GM21723 (cell line): ENCODE measurements around the gene EFR3B.
A peak's percentile ranks its signal among the peaks of the same experiment; 100 is the strongest.
"Not testable (repeated sequence)": the region's sequence is repeated elsewhere in the genome, so short reads cannot be mapped to it uniquely, and the experiment has no call there.

Experiments
- ATAC-seq: cut with Tn5 transposase; IDR thresholded peaks from one replicate; pipeline ENCODE4 v1.9.1; 2021; ENCODE audit warnings: mild to moderate bottlenecking, moderate library complexity; ENCODE audit not compliant: unreplicated experiment

EFR3B gene

DNA sequence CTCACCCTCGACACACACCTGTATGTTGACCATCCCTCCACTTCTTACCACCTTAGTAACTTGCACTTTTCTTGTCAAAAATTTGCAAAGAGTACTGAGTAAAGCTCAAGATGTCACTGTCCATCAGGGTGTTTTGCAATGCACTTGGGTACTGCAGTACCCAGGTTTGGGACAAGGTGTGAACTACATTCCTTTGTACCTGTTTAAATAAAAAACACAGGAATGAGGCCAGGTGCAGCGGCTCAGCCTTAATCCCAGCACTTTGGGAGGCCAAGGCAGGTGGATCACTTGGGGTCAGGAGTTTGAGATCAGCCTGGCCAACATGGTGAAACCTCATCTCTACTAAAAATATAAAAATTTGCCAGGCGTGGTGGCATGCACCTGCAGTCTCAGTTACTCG, 98.7 kb downstream of the EFR3B start:
- ATAC-seq, result not testable (repeated sequence)

DNA sequence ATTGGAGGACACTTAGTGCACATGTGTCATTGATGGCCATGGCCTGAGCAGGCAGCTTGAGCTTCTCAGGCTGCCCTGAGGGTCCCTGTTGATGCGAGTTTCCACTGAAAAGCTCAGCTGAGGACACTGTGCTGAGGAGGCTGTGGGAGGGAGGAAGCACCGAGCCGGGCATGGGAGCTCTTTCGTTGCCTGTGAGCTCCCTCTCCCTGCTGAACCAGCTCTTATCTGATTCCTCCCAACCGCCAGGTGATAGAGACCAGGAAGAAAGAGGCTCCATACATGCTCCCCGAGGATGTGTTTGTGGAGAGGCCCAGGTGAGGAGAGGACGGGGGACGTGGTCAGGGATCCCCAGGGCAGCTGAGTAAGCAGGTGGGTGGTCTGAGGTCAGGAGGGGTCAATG, 99.2 kb downstream of the EFR3B start:
- ATAC-seq, result no peak

DNA sequence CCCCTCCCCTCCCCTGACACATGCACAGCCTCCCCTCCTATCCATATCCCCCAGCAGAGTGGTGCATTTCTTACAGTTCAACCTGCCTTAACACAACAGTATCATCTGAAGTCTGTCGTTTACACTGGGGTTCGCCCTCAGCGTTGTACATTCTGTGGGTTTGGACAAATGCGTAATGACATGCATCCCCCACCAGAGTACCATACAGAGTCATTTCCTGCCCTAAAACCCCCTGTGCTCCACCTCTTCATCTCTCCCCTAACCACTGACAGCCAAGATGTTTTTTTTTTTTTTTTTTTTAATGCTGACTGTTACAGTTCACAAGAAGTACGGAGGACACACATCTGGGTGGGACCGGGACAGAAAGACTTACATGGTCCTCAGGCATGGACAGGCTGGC, 103.9 kb downstream of the EFR3B start:
- ATAC-seq, result no peak

DNA sequence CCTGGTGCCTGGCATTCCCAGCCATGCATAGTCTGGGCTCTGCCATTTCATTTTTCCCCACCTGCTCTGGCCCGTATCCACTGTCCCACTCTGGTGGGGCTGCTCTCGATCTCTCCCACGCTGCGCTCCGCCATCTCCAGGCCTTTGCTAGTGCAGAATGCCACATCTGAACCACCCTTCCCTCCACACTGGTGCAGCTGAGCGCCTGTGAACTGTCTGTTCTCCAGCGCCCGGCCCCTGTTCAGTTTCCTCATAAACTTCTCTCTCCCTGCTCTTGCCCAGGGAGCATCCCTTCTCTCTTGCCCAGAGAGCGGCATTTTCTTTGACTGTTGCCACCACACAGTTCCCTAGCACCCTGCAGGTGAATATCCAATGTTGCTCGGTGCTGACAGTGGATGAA, 105.0 kb downstream of the EFR3B start:
- no peak for ATAC-seq

DNA sequence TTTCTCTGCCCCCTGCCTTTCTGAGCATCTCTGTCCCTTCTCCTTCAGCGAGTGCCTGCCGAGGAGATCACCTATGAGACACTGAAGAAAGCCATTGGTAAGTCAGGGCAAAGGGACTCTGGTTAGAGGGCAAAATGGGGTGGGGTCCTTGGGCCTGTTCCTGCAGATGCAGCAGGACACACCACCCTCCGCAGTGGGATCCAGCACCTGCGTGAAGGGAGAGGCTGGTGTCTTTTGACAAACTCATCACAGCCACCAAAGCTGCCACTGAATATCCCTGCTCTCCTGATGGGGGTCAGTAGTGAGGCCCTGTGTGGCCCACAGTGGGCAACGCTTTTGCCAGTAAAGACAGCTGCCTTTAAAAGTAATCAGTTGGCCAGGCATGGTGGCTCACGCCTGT, 107.8 kb downstream of the EFR3B start:
- no peak for ATAC-seq

DNA sequence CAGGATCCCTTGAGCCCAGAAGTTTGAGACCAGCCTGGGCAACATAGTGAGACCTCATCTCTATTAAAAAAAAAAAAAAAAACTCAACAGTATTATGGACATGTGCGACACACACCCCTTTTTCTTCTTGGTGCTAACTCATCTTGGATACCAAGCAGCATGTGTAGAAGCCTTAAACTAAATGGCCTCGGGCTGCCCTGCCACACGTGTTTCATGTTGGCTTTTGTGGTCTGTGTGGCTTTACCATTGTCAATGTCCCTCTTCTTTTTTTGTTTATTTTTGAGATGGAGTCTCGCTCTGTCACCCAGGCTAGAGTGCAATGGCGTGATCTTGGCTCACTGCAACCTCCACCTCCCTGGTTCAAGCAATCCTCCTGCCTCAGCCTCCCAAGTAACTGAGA, 109.1 kb downstream of the EFR3B start:
- not testable (repeated sequence) for ATAC-seq

DNA sequence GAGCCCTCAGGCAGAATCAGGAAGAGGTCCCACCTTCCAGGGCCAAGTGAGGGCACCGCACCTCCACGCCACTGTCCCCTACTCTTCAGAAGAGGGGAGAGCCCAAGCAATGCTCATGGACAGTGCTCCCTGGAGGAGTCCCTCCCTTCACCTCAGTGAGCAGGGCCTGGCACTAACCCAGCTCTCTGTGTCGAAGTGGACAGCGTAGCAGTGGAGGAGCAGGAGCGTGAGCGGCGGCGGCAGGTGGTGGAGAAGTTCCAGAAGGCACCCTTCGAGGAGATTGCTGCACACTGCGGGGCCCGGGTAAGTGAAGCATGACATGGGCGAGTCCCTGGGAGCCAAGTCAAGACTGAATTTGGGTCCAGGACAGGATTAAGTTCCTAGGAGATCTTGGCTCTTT, 109.8 kb downstream of the EFR3B start:
- ATAC-seq, result no peak

DNA sequence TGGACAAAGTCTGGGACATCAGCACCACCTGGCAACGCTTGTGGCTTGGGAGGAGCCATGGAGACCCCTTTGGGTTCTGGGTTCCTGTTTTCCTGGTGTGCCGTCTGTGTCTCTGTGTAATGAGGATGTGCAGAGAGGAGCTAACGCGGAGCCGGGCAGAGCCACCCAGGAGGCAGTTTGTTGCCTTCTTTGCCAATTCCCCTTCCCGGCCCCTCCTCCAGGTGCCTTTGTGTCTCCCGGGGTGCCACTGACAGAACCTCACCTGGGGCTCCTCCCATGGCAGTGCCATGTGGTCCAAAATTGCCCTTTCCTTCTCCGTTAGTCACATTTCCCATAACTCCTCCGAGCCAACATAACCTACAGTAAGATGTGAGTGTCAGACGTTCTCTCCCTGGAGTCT, 113.5 kb downstream of the EFR3B start:
- no peak for ATAC-seq

DNA sequence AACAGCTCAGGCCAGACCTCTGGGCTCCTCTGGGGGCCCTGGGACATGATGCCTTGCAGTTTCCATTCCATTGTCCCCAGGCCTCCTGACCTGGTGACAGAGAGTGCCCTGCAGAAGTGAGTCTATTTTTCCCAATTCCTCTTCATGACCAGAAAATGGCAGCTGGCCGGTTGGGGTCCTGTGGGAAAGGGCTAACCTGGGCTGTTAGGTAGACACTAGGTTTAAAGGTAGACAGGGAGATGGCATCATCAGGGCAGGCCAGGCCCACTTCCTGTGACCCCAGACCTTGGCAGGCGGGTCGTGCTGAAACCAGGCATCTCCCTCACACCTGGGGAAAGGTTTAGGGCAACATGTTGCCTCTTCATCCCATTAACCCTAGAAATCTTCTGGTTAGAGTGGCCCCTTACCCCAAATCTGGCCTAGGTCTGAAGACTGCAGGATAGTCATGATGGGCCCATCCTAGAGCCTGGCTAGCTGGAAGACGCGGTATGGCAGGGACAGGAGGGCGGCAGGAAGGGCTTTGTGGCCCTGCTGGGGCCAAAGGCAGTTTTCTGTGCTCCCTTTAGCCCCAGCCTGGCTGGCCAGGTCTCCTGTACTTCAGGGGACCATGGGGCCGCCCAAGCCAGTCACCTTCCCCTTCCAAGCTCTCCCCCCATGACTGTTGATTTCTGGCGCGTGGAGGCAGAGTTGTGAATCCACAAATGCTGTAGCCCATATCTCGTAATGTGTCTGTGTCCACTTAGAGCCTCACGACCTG, 116.4 kb downstream of the EFR3B start:
- no peak for ATAC-seq

DNA sequence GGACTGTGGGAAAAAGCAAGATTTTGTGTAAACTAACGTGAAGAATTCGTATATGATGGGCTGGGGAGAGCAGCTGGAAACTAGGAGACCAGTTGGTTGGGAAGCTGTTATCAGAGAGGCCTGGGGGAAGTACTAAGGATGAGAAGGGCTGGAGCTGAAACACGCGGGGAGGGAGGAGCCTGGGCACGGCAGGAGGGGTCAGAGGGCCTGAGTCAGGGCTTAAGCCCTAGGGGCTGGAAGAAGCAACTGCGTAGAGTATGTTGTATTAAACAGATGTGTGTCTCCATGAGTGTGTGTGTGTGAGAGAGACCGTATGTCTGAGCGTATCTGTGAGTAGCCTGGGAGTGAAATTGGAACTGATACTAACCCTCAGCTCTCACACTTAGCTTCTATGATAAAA, 118.1 kb downstream of the EFR3B start:
- ATAC-seq, result no peak

DNA sequence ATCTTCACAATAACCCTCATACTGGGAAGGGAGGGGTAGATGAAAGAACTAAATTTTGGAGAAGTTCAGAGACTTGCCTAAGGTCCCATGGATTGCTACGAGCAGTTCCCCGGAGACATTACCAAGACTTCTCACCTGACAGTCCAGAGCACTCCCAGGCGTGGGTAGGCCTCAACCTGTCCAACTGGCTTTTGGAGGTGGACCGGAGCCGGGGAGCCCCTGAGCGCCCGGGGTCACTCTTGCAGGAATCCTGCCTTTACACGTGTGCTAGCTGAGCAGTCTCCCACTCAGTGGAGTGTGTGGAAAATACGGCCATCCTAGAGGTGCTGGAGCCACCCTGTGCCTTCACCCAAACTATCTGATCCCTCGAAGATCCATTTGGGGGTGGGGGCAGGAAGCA, 118.5 kb downstream of the EFR3B start:
- ATAC-seq, result no peak

DNA sequence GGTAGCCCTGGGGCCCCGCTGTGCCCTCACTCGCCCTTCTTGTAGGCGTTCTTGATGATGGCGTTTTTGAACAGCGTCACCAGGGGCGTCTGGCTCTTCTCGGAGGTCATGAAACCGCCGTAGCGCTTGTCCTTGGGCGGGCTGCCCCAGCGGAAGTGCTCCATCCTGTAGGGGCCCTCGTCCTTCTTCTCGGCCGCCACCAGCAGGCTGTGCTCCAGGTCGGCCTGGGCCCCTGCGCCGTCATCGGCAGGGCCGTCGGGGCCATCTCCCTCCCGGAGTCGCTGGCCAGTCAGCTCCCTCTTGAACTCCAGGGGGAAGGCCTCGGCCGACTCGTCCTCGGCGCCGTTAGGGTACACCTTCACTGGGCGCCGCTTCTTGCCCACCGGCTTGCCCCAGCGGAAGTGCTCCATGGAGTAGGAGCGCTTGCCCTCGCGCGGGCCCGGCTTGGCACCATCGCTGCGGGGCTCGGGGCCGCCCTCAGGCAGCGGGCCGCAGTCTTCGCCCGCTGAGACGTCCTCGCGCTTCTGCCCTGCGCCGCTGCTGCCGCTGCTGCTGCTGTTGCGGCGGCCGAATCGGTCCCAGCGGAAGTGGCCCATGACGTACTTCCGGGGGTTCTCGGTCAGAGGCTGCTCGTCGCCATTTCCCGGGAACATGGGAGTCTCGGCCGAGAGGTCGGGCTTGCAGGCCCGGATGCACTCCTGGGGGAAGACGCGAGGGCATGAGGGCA, 119.3 kb downstream of the EFR3B start:
- ATAC-seq, result no peak

DNA sequence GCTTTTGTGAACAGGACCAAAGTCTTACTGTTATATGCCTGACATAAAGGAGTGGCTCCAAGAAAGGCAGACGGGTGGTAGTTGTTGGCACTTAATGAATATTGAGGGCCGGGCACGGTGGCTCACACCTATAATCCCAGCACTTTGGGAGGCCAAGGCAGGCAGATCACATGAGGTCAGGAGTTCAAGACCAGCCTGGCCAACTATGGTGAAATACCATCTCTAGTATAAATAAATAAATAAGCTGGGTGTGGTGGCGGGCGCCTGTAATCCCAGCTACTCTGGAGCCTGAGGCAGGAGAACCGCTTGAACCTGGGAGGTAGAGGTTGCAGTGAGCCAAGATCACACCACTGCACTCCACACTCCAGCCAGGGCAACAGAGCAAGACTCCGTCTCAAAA, 120.2 kb downstream of the EFR3B start:
- ATAC-seq, result not testable (repeated sequence)

DNA sequence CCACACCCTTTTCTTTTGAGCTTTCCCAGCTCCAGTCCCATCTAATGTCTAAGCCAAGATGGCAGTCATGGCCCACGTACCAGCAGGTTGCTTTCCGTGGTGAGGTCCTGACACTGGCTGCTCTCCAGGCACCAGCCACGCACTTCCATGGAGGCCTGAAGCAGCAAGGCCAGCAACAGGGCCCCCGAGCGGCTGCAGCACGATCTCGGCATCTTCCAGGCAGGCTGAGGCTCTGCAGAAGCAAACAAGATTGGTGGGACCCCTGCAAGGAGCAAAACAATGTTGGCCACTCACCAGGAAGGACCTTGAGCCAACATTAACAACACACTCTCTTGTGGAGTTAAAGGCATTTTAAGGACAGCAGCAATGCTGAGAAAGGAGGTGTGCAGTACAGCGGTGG, 122.7 kb downstream of the EFR3B start:
- no peak for ATAC-seq

DNA sequence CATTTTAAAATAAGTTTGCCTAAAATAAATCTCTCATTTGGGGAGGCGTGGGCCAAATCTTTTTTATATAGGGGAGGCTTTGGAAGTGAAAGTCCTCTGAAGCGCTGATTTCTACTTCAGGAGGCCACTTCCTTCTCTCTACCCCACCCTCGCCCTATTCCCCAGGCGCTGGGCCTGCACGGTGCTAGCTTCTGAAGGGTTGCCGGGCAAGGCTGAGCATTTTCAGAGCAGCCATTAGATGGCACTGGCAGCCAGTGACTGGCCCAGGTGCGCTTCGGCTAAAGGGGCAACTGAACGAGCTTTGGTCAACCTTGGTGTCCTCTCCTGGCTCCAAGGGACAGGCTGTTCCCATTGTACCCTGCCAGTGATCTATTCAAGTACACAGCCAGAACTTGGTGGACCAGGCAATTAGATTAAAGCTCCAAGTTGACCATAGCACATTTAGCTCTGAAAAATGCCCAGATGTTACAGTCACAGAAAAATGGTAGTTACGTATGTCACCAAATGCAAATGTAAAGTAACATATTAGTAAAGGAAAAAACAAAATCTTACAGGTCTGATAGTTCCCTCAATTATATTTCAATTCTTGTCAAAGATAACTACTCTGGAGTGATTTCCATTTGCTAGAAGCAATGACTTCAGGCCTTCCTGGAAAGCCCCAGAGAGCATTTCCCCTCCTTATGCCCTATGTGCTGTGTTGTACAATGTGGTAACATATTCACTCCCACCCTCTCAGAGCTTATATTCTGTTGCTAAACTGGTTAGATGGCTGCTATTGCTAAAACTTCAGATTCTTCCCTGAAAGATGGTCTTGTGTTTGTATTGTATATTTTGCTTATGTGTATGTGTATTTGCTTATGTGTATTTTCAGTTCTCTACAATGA, 124.4 kb downstream of the EFR3B start:
- peak; percentile 85 for ATAC-seq

DNA sequence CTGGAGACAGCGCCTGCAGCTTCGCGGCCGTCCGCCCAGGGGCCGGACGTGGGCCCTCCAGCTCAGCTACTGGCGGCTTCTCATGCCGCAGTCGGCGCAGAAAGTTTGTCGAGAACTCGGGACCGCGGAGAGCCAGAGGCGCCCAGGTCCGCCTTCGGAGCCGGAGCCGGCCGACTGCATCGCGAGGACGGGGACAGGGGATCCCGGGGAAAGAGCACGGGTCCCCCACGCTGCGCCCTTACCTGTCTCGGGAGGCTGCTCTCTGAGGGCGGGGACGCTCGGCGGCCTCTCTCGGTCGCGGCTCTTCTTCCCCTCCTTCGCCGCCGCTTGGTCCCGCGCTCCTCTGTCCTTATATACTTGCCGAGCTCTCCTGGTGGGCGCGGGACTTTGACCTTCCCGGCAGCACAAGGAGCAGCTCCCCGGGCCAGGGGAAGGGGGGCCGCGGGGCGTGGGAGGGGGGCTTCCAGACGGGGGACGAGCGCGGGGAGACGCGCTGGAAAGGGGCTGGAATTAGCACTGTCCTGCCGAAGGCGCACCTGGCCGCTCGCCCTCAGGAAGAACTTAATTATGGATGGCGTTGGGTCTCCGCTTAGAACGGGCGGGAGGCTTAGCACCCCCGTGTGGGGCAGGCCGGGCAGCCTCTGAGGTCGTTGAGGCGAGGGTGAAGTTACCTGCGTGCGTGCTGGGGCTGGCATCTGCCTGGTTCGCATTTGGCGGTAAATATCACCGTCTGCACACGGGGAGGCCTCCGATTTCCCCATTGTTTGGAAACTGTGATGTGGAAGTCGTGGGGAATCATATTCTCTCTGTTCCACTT, 126.6 kb downstream of the EFR3B start, which contains the start of gene POMC:
Gene POMC (minus strand): TSS at position 325 of the 817 bp plus-strand sequence. CDS start 3,808 bp downstream, outside the sequence.
- no peak for ATAC-seq

DNA sequence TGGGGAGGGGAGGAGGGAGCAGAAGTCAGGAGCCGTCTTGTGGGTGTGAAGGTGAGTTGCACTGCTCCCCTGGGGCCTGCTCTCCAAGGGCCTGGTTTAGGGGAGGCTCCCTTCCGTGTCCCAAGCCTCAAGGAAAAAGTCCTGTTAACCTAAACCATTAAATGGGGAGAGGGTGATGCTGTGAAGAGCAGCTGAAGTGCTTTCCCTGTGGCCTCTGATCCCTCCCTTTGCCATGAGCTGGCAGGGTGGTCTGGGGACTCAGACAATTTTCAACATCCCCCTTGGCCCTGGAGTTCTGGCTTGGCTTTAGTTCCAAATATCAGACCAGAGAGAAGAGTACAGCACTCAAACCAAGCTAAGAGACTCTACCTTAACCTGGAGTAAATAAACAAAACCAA, 127.2 kb downstream of the EFR3B start:
- no peak for ATAC-seq

DNA sequence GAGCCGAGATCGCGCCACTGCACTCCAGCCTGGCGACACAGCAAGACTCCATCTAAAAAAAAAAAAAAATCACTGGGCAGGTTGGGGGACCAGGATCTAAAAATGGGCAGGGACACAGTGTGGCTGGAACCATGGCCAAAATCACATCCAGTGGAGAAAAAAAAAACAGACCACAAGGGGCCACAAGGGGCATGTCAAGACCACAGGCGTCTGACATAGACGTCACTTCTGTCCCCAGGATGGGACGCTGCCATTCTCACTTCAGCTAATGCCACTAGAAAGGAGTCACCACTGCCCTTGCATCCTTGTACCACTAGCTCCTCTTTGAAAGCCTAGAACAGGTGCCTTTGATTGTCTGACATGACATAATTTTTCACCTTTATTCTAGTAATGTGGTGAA, 129.0 kb downstream of the EFR3B start:
- no peak for ATAC-seq

DNA sequence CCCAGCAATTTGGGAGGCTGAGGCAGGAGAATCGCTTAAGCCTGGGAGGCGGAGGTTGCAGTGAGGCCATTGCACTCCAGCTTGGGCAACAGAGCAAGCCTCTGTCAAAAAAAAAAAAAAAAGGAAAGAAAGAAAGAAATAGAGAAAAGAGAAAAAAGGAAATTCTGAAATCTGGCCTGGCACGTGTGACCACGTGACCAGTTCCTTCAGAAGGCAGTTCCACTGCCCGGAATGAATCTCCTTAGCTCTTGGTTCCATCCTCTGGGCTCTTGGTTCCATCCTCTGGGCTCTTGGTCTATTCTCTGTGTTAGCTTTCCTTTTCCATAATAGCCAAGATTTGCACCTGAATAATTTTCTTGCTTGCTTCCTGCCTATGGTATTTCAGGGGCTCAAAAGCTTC, 131.8 kb downstream of the EFR3B start:
- ATAC-seq, result no peak

DNA sequence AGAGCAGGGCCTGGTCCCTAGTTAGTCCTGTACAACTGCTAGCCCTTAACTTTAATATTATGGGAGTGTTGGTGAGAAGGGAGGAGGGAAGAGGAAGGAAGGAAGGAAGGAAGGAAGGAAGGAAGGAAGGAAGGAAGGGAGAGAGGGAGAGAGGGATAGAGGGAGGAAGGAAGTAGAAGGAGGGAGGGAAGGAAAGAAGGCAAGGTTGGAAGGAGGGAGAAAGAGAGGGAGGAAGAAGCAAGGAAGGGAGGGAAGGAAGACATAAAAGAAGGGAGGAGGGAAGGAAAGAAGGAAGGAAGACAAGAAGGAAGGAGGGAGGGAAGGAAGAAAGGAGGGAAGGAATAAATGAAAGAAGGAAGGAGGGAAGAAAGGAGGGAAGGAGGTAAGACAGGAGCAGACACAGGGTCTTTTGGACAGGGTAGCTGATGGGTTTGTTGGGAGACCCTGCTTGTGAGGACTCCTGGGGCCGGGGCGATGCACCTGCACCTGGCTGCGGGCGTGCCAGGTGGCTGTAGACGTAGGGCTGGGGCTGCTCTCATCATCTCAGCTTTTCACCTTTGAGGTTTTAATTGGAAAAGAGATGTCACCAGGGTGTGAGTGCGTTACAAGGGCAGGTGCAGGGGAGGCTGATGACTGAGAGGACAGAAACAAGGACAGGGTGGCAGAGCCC, 132.5 kb downstream of the EFR3B start:
- no peak for ATAC-seq
